ENCODE data around the gene C19orf67.

Gene C19orf67

DNA sequence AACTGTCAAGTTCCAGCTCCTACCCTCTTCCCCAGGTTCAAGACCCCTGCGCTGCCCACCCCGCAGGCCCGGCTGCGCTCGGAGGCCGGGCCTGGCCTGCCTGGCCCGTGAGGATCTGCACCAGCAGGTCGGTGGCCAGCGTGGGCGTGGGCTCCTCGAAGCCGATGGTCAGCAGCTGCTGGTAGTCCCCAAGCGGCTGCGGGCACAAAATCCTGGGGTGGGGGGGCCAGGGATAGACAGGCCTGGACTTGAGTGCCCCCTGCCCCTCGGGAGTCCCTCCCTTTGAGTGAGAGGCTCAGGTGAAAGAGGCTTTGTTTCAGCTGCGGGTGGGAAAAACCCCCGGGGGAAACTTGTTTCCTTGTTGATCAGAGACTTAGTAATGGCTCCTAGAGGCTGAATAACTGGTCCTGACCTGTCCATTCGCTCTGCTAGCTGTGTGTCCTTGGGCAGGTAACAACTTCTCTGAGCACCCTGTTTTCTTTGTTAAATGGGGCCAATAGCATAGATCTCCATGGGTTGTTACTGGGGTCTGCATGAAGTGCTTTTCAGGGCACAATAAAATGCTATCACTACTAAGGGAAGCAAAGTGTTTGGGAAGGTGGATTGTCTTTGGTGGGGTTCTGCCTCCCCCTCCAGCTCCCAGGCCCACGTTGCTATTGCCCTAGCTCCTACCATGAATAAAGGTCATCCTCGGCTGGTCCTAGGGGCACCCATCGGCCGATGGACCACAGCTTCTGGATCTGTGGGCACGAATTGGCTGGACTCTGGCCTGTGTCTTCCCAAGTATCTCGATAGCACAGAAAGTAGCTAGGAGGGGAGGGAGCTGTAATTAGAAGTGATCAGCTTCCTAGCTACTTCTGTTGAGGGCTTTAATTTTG, 3.5 kb downstream of the C19orf67 start:
- Histone ChIP-seq H3K27ac (ENCODE audit: low read depth, low read length) (no peak overlapping the region), H3K36me3 (ENCODE audit: control insufficient read depth, insufficient read depth, low read length) (no peaks in the 10 kb centered on the region; the same call in 1 of the 2 replicates), H3K27me3 (ENCODE audit: control insufficient read depth, insufficient read depth, low read length) (peaks cover 8% of the 10 kb centered on the region; the same call in 1 of the 2 replicates), H3K9me3 (ENCODE audit: control insufficient read depth, insufficient read depth, low read depth, low read length) (no peaks in the 10 kb centered on the region), H3K4me3 (ENCODE audit: low read depth, low read length) (peak overlapping the region; percentile 85), H3K4me1 (ENCODE audit: control insufficient read depth, insufficient read depth, low read length) (peaks cover 10% of the 10 kb centered on the region; the same call in 1 of the 2 replicates), H3K9ac (ENCODE audit: low read length) (peak overlapping the region; percentile 30)

GRCh38 chr19:14080887-14081796, 4.4 kb downstream of the C19orf67 start:
- Histone ChIP-seq H3K9me3 (ENCODE audit: control insufficient read depth, insufficient read depth, low read depth, low read length) (no peaks in the 10 kb centered on the region), H3K9ac (ENCODE audit: low read length) (peak overlapping the region; percentile 47), H3K27me3 (ENCODE audit: control insufficient read depth, insufficient read depth, low read length) (peaks cover 7% of the 10 kb centered on the region; the same call in 1 of the 2 replicates), H3K27ac (ENCODE audit: low read depth, low read length) (no peak overlapping the region), H3K4me3 (ENCODE audit: low read depth, low read length) (peak overlapping the region; percentile 85), H3K36me3 (ENCODE audit: control insufficient read depth, insufficient read depth, low read length) (no peaks in the 10 kb centered on the region), H3K4me1 (ENCODE audit: control insufficient read depth, insufficient read depth, low read length) (peaks cover 10% of the 10 kb centered on the region; the same call in 1 of the 2 replicates)

- Histone ChIP-seq H3K9me3 (ENCODE audit: control insufficient read depth, insufficient read depth, low read depth, low read length) (no peaks in the 10 kb centered on the region), H3K36me3 (ENCODE audit: control insufficient read depth, insufficient read depth, low read length) (no peaks in the 10 kb centered on the region), H3K4me3 (ENCODE audit: low read depth, low read length) (no peak overlapping the region), H3K27ac (ENCODE audit: low read depth, low read length) (no peak overlapping the region), H3K9ac (ENCODE audit: low read length) (no peak overlapping the region), H3K4me1 (ENCODE audit: control insufficient read depth, insufficient read depth, low read length) (peaks cover 13% of the 10 kb centered on the region; the same call in 1 of the 2 replicates), H3K27me3 (ENCODE audit: control insufficient read depth, insufficient read depth, low read length) (peaks cover 33% of the 10 kb centered on the region)
These were observed 7.2 kb downstream of the C19orf67 start for GRCh38 chr19:14078411-14078810.

- Histone ChIP-seq H3K9ac (ENCODE audit: low read length) (peak overlapping the region; percentile 50), H3K36me3 (ENCODE audit: control insufficient read depth, insufficient read depth, low read length) (no peaks in the 10 kb centered on the region), H3K27ac (ENCODE audit: low read depth, low read length) (no peak overlapping the region), H3K4me1 (ENCODE audit: control insufficient read depth, insufficient read depth, low read length) (peaks cover 19% of the 10 kb centered on the region; the same call in 1 of the 2 replicates), H3K27me3 (ENCODE audit: control insufficient read depth, insufficient read depth, low read length) (peaks cover 55% of the 10 kb centered on the region), H3K9me3 (ENCODE audit: control insufficient read depth, insufficient read depth, low read depth, low read length) (no peaks in the 10 kb centered on the region), H3K4me3 (ENCODE audit: low read depth, low read length) (peak overlapping the region; percentile 70)
These were observed 11.4 kb downstream of the C19orf67 start for GRCh38 chr19:14073925-14074838.

DNA sequence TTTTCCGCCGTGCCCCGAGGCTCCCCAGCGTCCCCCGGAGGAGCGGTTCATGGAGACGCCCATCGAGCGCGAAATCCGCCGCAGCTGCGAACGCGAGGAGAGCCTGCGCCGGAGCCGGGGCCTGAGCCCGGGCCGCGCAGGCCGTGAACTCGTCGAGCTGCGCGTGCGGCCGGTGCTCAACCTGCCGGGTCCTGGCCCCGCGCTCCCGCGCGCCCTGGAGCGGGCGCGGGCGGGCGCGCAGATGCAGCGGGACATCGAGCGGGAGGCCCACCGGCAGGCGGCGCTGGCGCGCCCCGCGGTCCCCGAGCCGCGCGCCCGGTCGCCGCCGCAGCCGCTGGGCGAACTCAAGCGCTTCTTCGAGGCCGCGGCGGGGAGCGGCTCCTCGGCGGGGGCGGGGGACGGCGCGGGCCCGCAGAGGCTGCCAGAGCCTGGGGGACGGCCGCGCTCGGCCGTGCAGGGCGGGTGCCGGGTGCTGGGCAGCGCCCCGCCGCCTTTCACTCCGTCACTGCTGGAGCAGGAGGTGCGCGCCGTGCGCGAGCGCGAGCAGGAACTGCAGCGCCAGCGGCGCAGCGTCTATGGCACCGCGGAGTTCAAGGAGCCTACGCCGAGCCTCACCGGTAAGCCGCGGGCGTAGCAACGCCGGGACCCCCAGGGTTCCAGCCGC, 12.2 kb downstream of the C19orf67 start:
- Histone ChIP-seq H3K27me3 (ENCODE audit: control insufficient read depth, insufficient read depth, low read length) (peaks cover 55% of the 10 kb centered on the region), H3K36me3 (ENCODE audit: control insufficient read depth, insufficient read depth, low read length) (no peaks in the 10 kb centered on the region), H3K9me3 (ENCODE audit: control insufficient read depth, insufficient read depth, low read depth, low read length) (no peaks in the 10 kb centered on the region), H3K4me1 (ENCODE audit: control insufficient read depth, insufficient read depth, low read length) (peaks cover 19% of the 10 kb centered on the region; the same call in 1 of the 2 replicates), H3K4me3 (ENCODE audit: low read depth, low read length) (peak overlapping the region; percentile 70), H3K27ac (ENCODE audit: low read depth, low read length) (no peak overlapping the region), H3K9ac (ENCODE audit: low read length) (peak overlapping the region; percentile 50)

DNA sequence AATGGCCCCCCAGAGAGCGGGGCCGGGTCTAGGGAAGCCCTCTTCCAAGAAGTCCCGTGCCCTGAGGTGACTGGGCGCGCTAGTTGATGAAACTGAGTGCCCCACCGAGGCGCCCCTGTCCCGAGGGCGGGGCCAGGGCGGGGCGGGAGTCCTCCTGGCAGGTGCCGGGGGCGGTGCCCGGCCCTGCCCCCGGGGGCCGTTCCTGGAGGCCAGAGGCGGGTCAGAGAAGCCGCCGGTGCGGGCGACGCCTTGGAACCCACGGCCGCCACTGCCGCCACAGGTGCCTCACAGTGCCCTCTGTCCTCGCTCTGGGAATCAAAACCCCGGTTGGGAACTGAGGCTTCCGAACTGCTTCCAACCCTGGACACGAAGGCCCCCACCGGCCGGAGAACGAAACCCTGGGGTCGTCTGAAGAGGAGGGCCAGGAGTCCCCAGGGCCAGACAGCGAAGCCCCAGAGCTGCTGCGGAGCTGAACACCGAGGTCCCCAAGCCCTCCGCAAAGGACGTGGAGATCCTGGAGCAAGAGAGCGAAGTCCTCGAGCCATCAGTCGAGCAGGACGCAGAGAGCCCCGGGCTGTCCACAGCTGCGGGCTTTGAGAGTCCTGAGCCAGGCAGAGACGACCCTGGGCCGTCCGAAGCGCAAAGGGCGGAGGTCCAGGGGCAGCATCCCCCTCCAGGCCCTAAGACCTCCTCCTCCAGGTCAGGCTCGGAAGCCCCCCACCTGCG, 12.9 kb downstream of the C19orf67 start, which contains the start of gene MISP3:
TSS of gene MISP3 (plus strand) at position 252 of the 726 bp plus-strand sequence. CDS start 524 bp downstream, outside the sequence.
- H3K27me3 ChIP-seq (ENCODE audit: control insufficient read depth, insufficient read depth, low read length): peaks cover 55% of the 10 kb centered on the region
- peaks cover 19% of the 10 kb centered on the region; the same call in 1 of the 2 replicates for H3K4me1 ChIP-seq (ENCODE audit: control insufficient read depth, insufficient read depth, low read length)
- H3K4me3 ChIP-seq (ENCODE audit: low read depth, low read length): peak within 1 kb of the TSS; percentile 70
- H3K27ac ChIP-seq (ENCODE audit: low read depth, low read length): no peak within 1 kb of the TSS
- no peaks in the 10 kb centered on the region for H3K9me3 ChIP-seq (ENCODE audit: control insufficient read depth, insufficient read depth, low read depth, low read length)
- no peaks in the 10 kb centered on the region for H3K36me3 ChIP-seq (ENCODE audit: control insufficient read depth, insufficient read depth, low read length)
- H3K9ac ChIP-seq (ENCODE audit: low read length): peak within 1 kb of the TSS; percentile 50

DNA sequence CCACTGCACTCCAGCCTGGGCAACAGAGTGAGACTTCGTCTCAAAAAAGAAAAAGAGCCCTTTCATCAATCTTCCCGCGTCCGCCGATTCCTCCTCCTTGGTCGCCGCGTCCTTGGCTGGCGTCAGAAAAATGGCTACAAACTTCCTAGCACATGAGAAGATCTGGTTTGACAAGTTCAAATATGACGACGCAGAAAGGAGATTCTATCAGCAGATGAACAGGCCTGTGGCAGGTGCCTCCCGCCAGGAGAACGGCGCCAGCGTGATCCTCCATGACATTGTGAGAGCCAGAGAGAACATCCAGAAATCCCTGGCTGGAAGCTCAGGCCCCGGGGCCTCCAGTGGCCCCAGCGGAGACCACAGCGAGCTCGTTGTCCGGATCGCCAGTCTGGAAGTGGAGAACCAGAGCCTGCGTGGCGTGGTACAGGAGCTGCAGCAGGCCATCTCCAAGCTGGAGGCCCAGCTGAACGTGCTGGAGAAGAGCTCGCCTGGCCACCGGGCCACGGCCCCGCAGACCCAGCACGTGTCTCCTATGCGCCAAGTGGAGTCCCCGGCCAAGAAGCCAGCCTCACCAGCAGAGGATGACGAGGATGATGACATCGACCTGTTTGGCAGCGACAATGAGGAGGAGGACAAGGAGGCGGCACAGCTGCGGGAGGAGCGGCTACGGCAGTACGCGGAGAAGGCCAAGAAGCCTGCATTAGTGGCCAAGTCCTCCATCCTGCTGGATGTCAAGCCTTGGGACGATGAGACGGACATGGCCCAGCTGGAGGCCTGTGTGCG, 15.1 kb downstream of the C19orf67 start:
- no peak overlapping the region for H3K4me3 ChIP-seq (ENCODE audit: low read depth, low read length)
- H3K4me1 ChIP-seq (ENCODE audit: control insufficient read depth, insufficient read depth, low read length): peaks cover 19% of the 10 kb centered on the region; the same call in 1 of the 2 replicates
- no peaks in the 10 kb centered on the region for H3K36me3 ChIP-seq (ENCODE audit: control insufficient read depth, insufficient read depth, low read length)
- H3K27me3 ChIP-seq (ENCODE audit: control insufficient read depth, insufficient read depth, low read length): peaks cover 41% of the 10 kb centered on the region
- no peak overlapping the region for H3K9ac ChIP-seq (ENCODE audit: low read length)
- no peaks in the 10 kb centered on the region for H3K9me3 ChIP-seq (ENCODE audit: control insufficient read depth, insufficient read depth, low read depth, low read length)
- H3K27ac ChIP-seq (ENCODE audit: low read depth, low read length): no peak overlapping the region

- H3K4me3 ChIP-seq (ENCODE audit: low read depth, low read length): no peak overlapping the region
- no peak overlapping the region for H3K27ac ChIP-seq (ENCODE audit: low read depth, low read length)
- no peaks in the 10 kb centered on the region for H3K9me3 ChIP-seq (ENCODE audit: control insufficient read depth, insufficient read depth, low read depth, low read length)
- no peaks in the 10 kb centered on the region for H3K36me3 ChIP-seq (ENCODE audit: control insufficient read depth, insufficient read depth, low read length)
- H3K27me3 ChIP-seq (ENCODE audit: control insufficient read depth, insufficient read depth, low read length): peaks cover 8% of the 10 kb centered on the region
- no peaks in the 10 kb centered on the region for H3K4me1 ChIP-seq (ENCODE audit: control insufficient read depth, insufficient read depth, low read length)
- H3K9ac ChIP-seq (ENCODE audit: low read length): no peak overlapping the region
These were observed 19.4 kb downstream of the C19orf67 start for GRCh38 chr19:14066134-14066533.

GRCh38 chr19:14063105-14063504, 22.5 kb downstream of the C19orf67 start:
- H3K36me3 ChIP-seq (ENCODE audit: control insufficient read depth, insufficient read depth, low read length): no peaks in the 10 kb centered on the region
- no peaks in the 10 kb centered on the region for H3K9me3 ChIP-seq (ENCODE audit: control insufficient read depth, insufficient read depth, low read depth, low read length)
- peaks cover 4% of the 10 kb centered on the region; the same call in 1 of the 2 replicates for H3K4me1 ChIP-seq (ENCODE audit: control insufficient read depth, insufficient read depth, low read length)
- no peak overlapping the region for H3K27ac ChIP-seq (ENCODE audit: low read depth, low read length)
- no peak overlapping the region for H3K4me3 ChIP-seq (ENCODE audit: low read depth, low read length)
- H3K9ac ChIP-seq (ENCODE audit: low read length): no peak overlapping the region
- H3K27me3 ChIP-seq (ENCODE audit: control insufficient read depth, insufficient read depth, low read length): peaks cover 19% of the 10 kb centered on the region
